OCI-LY1 (cell line): Measurements from ENCODE around the gene TMEM62.

ENCODE experiments used
- EZH2 ChIP-seq: fragments of 200-600 bp; sonication (generic), shearing (Covaris generic); IDR thresholded peaks from 2 replicates; pipeline ENCODE4 v1.8.0; 2017; ENCODE audit warnings: borderline replicate concordance, mixed run types, mild to moderate bottlenecking, antibody characterized with exemption, low read length, moderate library complexity, mixed read lengths
- TF ChIP-seq, protein P1 (sequence below): fragments of 200-600 bp; sonication (generic), shearing (Covaris generic); IDR thresholded peaks from 2 replicates; pipeline ENCODE4 v1.5.1; 2017; ENCODE audit warnings: mild to moderate bottlenecking, antibody characterized with exemption, low read length, moderate library complexity, mixed read lengths

- no peak for TF ChIP-seq EZH2
- TF ChIP-seq, protein P1, sequence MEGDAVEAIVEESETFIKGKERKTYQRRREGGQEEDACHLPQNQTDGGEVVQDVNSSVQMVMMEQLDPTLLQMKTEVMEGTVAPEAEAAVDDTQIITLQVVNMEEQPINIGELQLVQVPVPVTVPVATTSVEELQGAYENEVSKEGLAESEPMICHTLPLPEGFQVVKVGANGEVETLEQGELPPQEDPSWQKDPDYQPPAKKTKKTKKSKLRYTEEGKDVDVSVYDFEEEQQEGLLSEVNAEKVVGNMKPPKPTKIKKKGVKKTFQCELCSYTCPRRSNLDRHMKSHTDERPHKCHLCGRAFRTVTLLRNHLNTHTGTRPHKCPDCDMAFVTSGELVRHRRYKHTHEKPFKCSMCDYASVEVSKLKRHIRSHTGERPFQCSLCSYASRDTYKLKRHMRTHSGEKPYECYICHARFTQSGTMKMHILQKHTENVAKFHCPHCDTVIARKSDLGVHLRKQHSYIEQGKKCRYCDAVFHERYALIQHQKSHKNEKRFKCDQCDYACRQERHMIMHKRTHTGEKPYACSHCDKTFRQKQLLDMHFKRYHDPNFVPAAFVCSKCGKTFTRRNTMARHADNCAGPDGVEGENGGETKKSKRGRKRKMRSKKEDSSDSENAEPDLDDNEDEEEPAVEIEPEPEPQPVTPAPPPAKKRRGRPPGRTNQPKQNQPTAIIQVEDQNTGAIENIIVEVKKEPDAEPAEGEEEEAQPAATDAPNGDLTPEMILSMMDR, result peak; percentile 80
Observed at GRCh38 chr15:43204016-43204901, 70.9 kb downstream of the TMEM62 start.
